Left forelimb (tissue), 1 donor: ENCODE measurements around the gene BHMT.
"Not testable (repeated sequence)": the region's sequence is repeated elsewhere in the genome, so short reads cannot be mapped to it uniquely, and the experiment has no call there.

Source experiments
- DNase-seq: peaks from one replicate; pipeline ENCODE4 v3.0.0-alpha.2; 2018; ENCODE audit warnings: low spot score

Gene BHMT

DNA sequence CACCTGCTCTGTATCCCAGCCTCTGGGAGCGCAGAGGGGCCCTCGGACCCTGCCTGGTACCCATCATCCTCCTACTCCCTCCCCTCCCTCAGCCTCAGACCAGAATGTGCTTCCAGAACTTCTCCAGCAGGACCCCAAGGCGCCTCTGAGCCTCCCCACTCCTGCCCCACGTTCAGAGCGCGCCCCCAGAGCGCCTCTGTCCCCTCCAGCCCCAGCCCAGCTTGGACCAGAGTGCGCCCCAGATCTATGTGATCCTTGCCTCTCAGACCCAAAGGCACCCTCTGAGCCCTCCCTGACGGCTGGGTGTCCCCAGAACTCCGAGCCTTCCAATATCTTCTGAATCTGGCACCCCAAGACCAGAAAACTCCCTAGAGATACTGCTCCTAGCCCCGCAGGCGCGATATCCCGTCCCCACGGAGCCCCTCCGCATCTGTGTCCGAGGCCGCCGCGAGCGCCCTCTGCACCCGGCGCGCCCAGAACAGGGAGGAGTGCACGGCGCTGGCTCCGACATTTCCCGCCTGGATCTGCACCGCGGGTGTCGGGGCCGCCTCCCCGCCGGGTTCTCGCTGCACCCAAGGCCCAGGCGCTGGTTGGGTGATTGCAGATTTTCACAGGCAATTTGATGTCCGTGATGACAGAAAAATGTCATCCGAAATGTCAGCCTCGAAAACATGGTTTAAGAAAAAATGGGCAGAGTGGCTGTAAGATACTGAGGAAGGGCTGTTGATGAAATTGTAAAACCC, 522 bp downstream of the BHMT start:
- no peak for DNase-seq

GRCh38 chr5:79112703-79113058, 1.1 kb downstream of the BHMT start:
- DNase-seq: no peak

- no peak for DNase-seq
Measured at GRCh38 chr5:79119486-79119885, 7.9 kb downstream of the BHMT start.

- no peak for DNase-seq
Measured at GRCh38 chr5:79120221-79120620, 8.6 kb downstream of the BHMT start.

DNA sequence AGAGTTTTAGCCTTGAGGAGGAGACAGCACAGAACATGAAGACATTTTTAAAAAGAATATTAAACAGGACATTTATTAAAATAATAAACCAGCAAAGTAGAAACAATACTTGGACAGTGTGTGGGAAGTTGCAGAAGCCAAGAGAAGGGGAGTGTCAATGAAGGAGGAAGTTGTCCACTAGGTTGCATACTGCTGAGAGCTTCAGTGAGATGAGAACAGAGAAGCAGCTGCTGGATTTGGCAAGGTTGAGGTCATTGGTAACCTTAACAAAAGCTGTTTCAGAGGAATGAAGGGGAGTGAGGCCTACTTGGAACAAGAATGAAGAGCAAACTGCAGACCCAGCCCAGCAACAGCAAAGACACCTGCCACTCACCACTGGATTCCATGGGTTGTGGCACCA, 11.4 kb downstream of the BHMT start:
- DNase-seq: no peak

DNA sequence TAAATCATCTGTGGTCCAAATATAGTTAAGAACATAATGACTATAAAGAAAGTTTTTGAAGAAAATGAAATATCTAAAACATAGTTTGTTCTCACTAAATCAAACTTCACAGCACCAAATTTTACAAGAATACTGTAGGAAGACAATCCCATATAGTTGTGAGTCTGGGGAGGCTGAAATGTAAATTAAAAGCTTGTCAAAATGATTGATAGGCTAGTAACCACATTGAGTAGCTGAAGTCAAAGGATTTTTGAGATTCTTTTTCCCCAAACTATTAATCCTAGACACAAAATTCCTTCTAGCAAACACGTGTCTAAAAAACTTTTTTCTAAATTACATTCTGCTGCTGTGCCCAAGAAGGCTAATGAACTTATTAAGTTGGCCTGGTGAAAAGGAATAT, 13.0 kb downstream of the BHMT start:
- no peak for DNase-seq

DNA sequence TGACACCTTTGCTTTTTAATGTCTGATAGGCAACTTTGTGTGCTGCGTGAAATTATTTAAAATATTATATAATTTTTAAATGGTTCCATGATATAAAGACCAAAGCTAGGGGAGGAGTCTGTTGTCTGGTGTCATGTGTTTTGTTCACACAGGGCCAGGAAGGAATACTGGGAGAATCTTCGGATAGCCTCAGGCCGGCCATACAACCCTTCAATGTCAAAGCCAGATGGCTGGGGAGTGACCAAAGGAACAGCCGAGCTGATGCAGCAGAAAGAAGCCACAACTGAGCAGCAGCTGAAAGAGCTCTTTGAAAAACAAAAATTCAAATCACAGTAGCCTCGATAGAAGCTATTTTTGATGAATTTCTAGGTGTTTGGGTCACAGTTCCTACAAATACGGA, 19.2 kb downstream of the BHMT start:
- DNase-seq: no peak

- no peak for DNase-seq
Measured at GRCh38 chr5:79133121-79133656, 21.6 kb downstream of the BHMT start.

DNA sequence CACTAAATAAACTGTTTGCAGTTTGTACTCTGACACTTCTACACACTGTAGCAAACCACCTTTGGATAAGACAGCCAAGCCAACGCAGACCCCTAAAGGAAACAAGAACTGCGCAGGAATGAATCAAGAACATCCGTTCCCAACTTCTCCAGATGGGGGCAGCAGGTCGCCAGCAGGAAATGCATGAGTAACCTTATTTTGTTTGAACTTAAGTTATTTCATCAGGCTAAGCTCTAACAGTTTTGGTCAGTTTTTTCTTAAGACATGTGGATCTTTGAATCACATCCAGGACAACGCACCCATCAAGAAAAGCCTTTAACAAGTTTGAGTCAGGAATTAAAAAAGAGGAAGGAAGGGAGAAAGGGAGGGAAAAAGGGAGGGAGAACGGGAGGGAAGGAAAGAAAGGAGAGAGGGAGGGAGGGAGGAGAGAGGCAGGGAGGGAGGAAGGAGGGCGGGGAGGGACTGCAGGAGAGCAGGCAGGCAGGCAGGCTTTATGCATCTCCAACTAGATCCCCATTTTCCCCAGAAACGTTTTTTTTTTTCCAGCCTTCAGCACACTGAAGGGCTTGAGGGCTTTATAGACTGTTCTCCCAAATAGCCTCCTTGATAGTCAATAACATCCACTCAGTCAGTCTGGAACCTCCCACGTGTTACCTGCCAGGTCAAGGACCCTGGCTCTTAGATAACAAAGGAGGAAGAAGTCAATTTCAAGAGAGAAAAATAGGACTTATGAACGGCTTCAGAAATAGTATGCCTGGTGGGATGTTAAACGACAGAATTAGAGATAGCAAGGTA, 22.2 kb downstream of the BHMT start:
- peak; percentile 73 for DNase-seq

DNA sequence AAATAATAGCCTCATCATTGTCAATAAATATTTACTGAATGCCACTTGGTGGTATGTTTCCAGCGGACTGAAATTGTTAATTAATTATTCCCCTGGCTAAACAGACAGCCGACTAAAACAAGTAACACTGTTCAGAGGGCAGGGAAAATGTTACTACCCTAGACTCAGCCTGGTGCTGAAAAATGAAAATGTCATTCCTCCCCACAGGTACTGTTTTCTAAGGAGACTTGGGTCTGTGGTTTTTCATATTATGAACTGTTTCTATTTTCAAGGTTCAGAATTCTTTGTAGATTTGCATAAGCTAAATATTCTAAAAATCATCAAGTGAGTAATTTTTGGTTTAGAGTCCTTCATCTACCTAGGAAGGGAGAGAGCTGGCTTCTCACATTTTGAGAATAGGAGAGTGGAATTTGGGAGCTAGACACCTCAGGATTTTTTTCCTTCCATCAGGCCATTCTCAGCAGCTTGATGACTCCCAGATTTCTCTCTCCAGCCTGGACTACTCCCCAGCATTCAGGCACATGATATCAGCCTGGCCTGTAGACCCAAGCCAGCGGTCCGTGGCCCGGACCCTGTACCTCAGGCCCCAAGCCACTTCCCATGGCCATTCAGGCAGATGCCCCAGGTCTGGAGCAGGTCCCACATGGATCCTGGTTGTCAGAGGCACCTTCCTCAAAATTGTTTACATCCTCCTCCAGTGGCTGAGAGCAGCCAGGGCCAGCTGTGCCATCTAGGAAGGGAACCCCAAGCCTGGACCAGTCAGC, 24.4 kb downstream of the BHMT start:
- no peak for DNase-seq

DNA sequence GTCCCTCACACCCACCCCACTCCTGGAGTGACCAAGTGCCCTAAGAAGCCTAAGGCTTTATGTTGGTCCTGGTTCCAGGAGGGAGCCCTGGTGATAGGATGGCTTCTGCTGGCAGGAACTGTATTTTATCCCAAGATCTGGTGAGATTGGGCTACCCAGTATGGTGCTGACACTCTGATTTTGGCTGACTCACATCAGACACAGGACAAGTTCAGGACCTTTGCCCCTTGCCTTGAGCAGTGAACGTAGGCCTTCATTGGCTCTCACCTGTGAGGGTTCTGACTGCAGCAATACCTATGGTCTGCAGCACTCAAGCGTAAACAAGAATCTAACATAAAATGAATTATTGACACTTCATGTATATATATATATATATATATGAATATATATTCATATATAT, 25.0 kb downstream of the BHMT start:
- no peak for DNase-seq

DNA sequence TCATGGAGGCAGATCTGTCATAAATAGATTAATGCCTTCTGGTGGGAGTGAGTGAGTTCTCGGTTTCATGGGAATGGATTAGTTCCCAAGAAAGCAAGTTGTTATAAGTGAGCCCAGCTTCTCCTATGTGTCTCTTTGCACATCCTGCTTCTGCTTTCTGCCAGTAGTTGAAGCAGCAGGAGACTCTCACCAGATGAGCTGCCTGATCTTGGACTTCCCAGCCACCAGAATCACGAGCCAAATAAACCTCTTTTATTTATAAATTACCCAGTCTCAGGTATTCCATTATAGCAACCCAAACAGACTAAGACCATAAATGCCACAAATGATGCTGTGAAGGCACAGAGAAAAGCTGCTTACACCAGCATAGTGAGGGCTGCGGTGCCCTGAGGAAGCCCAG, 28.9 kb downstream of the BHMT start:
- DNase-seq: no peak

DNA sequence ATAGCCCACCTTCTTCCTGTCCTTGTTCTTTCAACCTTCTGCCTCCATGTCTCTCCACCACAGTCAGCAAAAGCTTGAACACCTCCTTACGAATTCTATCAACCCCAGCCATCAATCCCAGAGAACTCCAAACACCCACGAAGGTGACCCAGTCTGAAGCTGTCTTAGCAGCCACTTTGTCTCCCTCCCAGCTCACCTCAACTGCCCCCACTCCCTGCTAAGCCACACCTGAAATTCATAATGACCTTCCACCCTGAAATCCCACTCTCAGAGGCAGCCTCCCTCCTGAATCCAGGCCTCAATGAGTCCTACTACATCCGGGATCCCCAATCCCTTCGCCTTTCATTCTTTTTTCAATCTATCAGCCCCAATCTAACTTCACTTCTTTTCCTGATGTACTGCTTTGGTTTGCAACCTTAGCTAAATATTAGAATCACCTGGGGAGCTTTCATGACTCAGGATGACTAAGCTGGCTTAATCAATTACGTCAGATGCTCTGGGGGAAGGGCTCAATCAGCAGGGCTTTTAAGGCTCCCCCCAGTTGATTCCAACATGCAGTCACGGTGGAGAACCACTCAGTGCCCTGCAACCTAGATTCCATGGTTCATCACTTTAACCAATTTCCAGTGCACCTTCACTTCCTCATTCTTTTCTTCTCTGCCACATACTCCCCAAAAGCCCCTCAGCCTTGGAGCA, 32.2 kb downstream of the BHMT start:
- DNase-seq: no peak

DNA sequence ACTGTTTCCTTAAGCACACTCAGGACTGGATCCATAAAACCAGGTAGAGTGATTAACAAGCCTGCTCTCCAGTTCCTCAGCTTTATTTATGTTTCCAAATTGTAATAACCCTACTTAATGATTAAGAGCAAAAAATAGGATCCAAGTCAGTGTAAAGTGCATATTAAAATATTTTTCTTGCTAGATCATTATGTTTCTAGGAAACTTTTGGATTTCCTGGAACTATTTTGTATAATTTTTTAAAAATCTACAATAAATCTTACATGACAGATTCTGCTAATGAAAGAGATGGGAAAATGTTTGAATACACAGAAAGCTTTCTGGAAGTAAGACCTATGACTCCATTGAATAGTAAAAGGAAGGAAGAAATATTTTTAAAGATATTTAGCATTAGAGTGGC, 35.5 kb downstream of the BHMT start:
- DNase-seq: no peak

DNA sequence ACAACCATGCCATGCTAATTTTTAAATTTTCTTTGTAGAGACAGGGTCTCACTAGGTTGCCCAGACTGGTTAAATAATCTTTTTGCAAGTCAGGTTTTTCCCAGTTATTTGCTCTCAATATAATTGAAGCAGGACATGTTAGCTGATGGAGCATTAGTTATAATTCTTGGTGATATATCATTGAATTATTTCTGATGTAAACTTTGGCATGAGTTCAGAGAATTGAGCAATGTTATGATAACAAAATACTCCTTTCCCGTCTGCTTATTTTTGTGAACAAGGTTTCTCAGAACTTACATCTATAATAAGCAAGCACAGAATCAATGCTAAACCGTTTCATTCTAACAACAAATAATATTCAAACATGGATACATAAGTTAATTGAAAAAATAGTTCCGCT, 37.8 kb downstream of the BHMT start:
- DNase-seq: no peak

DNA sequence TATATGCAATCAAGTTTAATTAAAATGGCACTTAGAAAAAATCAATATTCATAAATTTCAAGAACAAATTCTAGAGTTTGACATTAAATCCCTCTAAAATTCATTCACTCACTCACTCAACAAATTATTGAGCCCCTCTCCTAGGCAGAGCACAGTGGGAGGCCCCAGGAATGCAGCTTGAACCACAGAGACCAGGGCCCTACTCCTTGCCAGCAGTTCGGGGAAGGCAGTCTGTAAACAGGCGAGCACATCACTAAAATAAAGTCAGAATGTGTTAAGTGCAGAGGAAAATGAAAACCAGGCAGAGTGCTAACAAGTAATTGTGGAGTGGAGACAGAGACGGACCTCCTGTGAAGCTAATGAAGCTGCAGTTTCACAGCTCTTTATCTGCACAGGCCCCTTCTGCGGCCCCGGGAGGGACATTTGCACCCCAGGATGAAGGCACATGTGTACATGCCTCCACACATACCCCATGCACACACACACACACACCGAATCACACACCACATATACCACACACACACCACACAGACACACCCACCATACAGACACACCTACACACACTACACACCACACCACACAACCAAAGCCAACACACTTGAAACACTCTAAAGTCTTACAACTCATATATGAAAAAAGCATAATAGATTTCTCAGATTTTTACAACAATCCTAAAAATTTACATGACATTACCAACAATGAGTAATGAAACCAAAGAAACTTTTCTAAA, 40.5 kb downstream of the BHMT start:
- DNase-seq: no peak

- no peak for DNase-seq
Measured at GRCh38 chr5:79157305-79157704, 45.7 kb downstream of the BHMT start.

- not testable (repeated sequence) for DNase-seq
Measured at GRCh38 chr5:79161647-79162046, 50.0 kb downstream of the BHMT start.

GRCh38 chr5:79168031-79168430, 56.4 kb downstream of the BHMT start:
- DNase-seq: no peak

- DNase-seq: no peak
Measured at GRCh38 chr5:79170661-79171060, 59.1 kb downstream of the BHMT start.

DNA sequence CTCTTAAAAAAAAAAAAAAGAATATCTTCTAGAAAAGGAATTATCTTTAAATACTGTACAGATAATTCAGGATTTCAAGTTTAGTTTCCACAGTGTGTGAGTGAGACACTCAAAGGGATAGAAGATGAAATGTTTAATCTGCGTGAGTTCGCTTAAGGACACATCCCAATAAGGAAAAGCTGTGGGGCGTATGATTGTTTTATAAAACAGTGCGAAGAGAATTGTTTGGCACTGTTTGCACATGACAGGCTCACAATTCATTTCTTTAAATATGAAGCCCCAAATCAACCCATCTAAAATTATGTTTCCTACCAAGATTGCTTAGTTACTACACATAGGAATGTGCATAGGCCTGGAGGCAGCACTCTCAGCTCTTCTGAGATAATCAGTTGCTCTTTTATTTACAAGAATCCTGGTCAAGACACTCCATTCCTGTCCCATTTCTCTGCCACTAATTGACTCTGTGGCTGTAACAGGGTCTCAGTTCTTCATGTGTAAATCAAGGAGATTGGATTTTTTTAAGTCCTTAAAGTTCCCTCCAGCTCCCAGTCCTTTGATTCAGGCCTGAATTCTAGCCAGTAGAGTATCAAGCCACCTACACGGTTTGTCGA, 60.1 kb downstream of the BHMT start:
- no peak for DNase-seq
